ENCODE measurements around the gene RARG. TPM values are rescaled to one million over a fixed set of nuclear protein-coding genes. Genes with fewer than 3 reads are reported as not detected.

Gene RARG
- polyA plus RNA-seq, 6 donors from 2014 or later = 0.78 to 2.2 (median 1.3) TPM; not detected in 2

- H3K27me3 Mint-ChIP-seq = no peaks in the 10 kb centered on the region
- peaks cover 0 to 2% of the 10 kb centered on the region in 2 donors for H3K36me3 Mint-ChIP-seq
- peak overlapping the region in 5 of 6 donors; percentile 42 to 89 (median 60) for H3K27ac Mint-ChIP-seq
- H3K4me1 Mint-ChIP-seq = peaks cover 24 to 54% (median 43%) of the 10 kb centered on the region in 3 donors
- H3K9me3 Mint-ChIP-seq = no peaks in the 10 kb centered on the region
- no peak for DNase-seq
- peak overlapping the region in 1 of 8 donors; percentile 20 for H3K4me3 Mint-ChIP-seq
- ATAC-seq (ENCODE audit: low read depth in 2 of 2) = no peak
Measured at GRCh38 chr12:53258541-53259539, 26.8 kb upstream of the RARG start.

GRCh38 chr12:53255996-53256395, 24.0 kb upstream of the RARG start:
- Mint-ChIP-seq H3K4me3 (peak overlapping the region; percentile 65 to 87 (median 83)), H3K27me3 (no peaks in the 10 kb centered on the region), H3K4me1 (peaks cover 48 to 75% (median 68%) of the 10 kb centered on the region in 3 donors), H3K27ac (peak overlapping the region; percentile 87 to 97 (median 92)), H3K36me3 (peaks cover 0 to 9% of the 10 kb centered on the region in 2 donors), H3K9me3 (no peaks in the 10 kb centered on the region)
- ATAC-seq (ENCODE audit: low read depth in 2 of 2) = peak; percentile 84 to 88
- peak; percentile 75 for DNase-seq

GRCh38 chr12:53254816-53255545, 23.0 kb upstream of the RARG start:
- Mint-ChIP-seq H3K4me1 (peaks cover 49 to 75% (median 68%) of the 10 kb centered on the region in 3 donors), H3K36me3 (peaks cover 0 to 9% of the 10 kb centered on the region in 2 donors), H3K9me3 (no peaks in the 10 kb centered on the region), H3K27me3 (no peaks in the 10 kb centered on the region), H3K27ac (peak overlapping the region in 4 of 6 donors; percentile 30 to 90 (median 80)), H3K4me3 (peak overlapping the region in 7 of 8 donors; percentile 6 to 98 (median 68))
- ATAC-seq (ENCODE audit: low read depth in 2 of 2) (no peak), DNase-seq (no peak)

GRCh38 chr12:53253298-53253697, 21.3 kb upstream of the RARG start:
- H3K4me3 Mint-ChIP-seq = peak overlapping the region; percentile 18 to 98 (median 96)
- no peak for ATAC-seq (ENCODE audit: low read depth in 2 of 2)
- peak overlapping the region in 5 of 6 donors; percentile 25 to 92 (median 47) for H3K27ac Mint-ChIP-seq
- H3K4me1 Mint-ChIP-seq = peaks cover 43 to 60% (median 54%) of the 10 kb centered on the region in 3 donors
- DNase-seq = no peak
- peaks cover 0 to 9% of the 10 kb centered on the region in 2 donors for H3K36me3 Mint-ChIP-seq
- H3K9me3 Mint-ChIP-seq = no peaks in the 10 kb centered on the region
- no peaks in the 10 kb centered on the region for H3K27me3 Mint-ChIP-seq

- no peaks in the 10 kb centered on the region for H3K27me3 Mint-ChIP-seq
- no peaks in the 10 kb centered on the region for H3K9me3 Mint-ChIP-seq
- H3K36me3 Mint-ChIP-seq = peaks cover 0 to 9% of the 10 kb centered on the region in 2 donors
- H3K4me3 Mint-ChIP-seq = peak overlapping the region; percentile 94 to 98 (median 96)
- peak overlapping the region; percentile 90 to 96 (median 93) for H3K27ac Mint-ChIP-seq
- DNase-seq = no peak
- peaks cover 37 to 52% (median 48%) of the 10 kb centered on the region in 3 donors for H3K4me1 Mint-ChIP-seq
- ATAC-seq (ENCODE audit: low read depth in 2 of 2) = no peak
Measured at GRCh38 chr12:53252349-53252916, 20.4 kb upstream of the RARG start.

GRCh38 chr12:53251477-53252348, 19.7 kb upstream of the RARG start:
- H3K4me3 Mint-ChIP-seq = peak overlapping the region; percentile 94 to 98 (median 96)
- peaks cover 37 to 50% (median 48%) of the 10 kb centered on the region in 3 donors for H3K4me1 Mint-ChIP-seq
- DNase-seq (peak; percentile 72), ATAC-seq (ENCODE audit: low read depth in 2 of 2) (peak; percentile 67 to 73)
- H3K36me3 Mint-ChIP-seq = peaks cover 0 to 9% of the 10 kb centered on the region in 2 donors
- no peaks in the 10 kb centered on the region for H3K9me3 Mint-ChIP-seq
- no peaks in the 10 kb centered on the region for H3K27me3 Mint-ChIP-seq
- peak overlapping the region; percentile 90 to 98 (median 94) for H3K27ac Mint-ChIP-seq

GRCh38 chr12:53245286-53245685, 13.3 kb upstream of the RARG start:
- Mint-ChIP-seq H3K4me3 (no peak overlapping the region), H3K4me1 (peaks cover 9 to 19% (median 15%) of the 10 kb centered on the region in 3 donors), H3K27me3 (peaks cover 3 to 18% (median 14%) of the 10 kb centered on the region in 3 donors), H3K36me3 (no peaks in the 10 kb centered on the region), H3K27ac (no peak overlapping the region), H3K9me3 (no peaks in the 10 kb centered on the region)
- DNase-seq (no peak), ATAC-seq (ENCODE audit: low read depth in 2 of 2) (no peak)

GRCh38 chr12:53244337-53244736, 12.3 kb upstream of the RARG start:
- ATAC-seq (ENCODE audit: low read depth in 2 of 2) (no peak), DNase-seq (no peak)
- Mint-ChIP-seq H3K27ac (no peak overlapping the region), H3K9me3 (no peaks in the 10 kb centered on the region), H3K4me3 (no peak overlapping the region), H3K36me3 (no peaks in the 10 kb centered on the region), H3K4me1 (peaks cover 9 to 24% (median 20%) of the 10 kb centered on the region in 3 donors), H3K27me3 (peaks cover 3 to 18% (median 14%) of the 10 kb centered on the region in 3 donors)

- no peak for ATAC-seq (ENCODE audit: low read depth in 2 of 2)
- H3K4me3 Mint-ChIP-seq = no peak overlapping the region
- H3K9me3 Mint-ChIP-seq = no peaks in the 10 kb centered on the region
- H3K27me3 Mint-ChIP-seq = peaks cover 3 to 18% (median 14%) of the 10 kb centered on the region in 3 donors
- peak overlapping the region in 1 of 6 donors; percentile 13 for H3K27ac Mint-ChIP-seq
- DNase-seq = no peak
- H3K36me3 Mint-ChIP-seq = no peaks in the 10 kb centered on the region
- peaks cover 11 to 27% (median 27%) of the 10 kb centered on the region in 3 donors for H3K4me1 Mint-ChIP-seq
Measured at GRCh38 chr12:53241623-53242412, 9.8 kb upstream of the RARG start.

- Mint-ChIP-seq H3K4me1 (peaks cover 27 to 44% (median 43%) of the 10 kb centered on the region in 3 donors), H3K27me3 (peaks cover 3 to 18% (median 14%) of the 10 kb centered on the region in 3 donors), H3K4me3 (no peak overlapping the region), H3K36me3 (no peaks in the 10 kb centered on the region), H3K27ac (peak overlapping the region in 2 of 6 donors; percentile 54 to 76), H3K9me3 (no peaks in the 10 kb centered on the region)
- DNase-seq (no peak), ATAC-seq (ENCODE audit: low read depth in 2 of 2) (no peak)
Measured at GRCh38 chr12:53239643-53240258, 7.7 kb upstream of the RARG start.

GRCh38 chr12:53236443-53237111, 4.6 kb upstream of the RARG start:
- Mint-ChIP-seq H3K36me3 (no peaks in the 10 kb centered on the region), H3K4me3 (peak overlapping the region in 5 of 8 donors; percentile 3 to 63 (median 43)), H3K9me3 (no peaks in the 10 kb centered on the region), H3K4me1 (peaks cover 40 to 56% (median 52%) of the 10 kb centered on the region in 3 donors), H3K27me3 (peaks cover 0 to 25% (median 16%) of the 10 kb centered on the region in 3 donors), H3K27ac (peak overlapping the region in 3 of 6 donors; percentile 3 to 59 (median 52))
- ATAC-seq (ENCODE audit: low read depth in 2 of 2) (peak; percentile 63 to 69), DNase-seq (no peak)

Data from naive B cell (primary cell).